Measurements from ENCODE around the gene GNB1L.
"Not testable (repeated sequence)": the region's sequence is repeated elsewhere in the genome, so short reads cannot be mapped to it uniquely, and the experiment has no call there.

GNB1L gene

GRCh38 chr22:19799322-19800190, 55.1 kb downstream of the GNB1L start:
- DNase-seq (ENCODE audit: insufficient read length, low spot score) = peak; percentile 75
- no peak for TF ChIP-seq POLR2A (IDR thresholded peaks at IDR 0.05; ENCODE audit: low read depth, low read length)
- peak; percentile 95 for FAIRE-seq

- DNase-seq (ENCODE audit: insufficient read length, low spot score) (no peak), FAIRE-seq (no peak)
- TF ChIP-seq POLR2A (IDR thresholded peaks at IDR 0.05; ENCODE audit: low read depth, low read length) = no peak
Measured at GRCh38 chr22:19798891-19799293, 55.8 kb downstream of the GNB1L start.

- DNase-seq (ENCODE audit: insufficient read length, low spot score) (no peak), FAIRE-seq (no peak)
Measured at GRCh38 chr22:19798003-19798665, 56.5 kb downstream of the GNB1L start.

GRCh38 chr22:19797086-19798002, 57.3 kb downstream of the GNB1L start:
- no peak for TF ChIP-seq POLR2A (IDR thresholded peaks at IDR 0.05; ENCODE audit: low read depth, low read length)
- DNase-seq (ENCODE audit: insufficient read length, low spot score) = no peak
- no peak for FAIRE-seq

More at GRCh38 chr22:19798003-19798665, 56.5 kb downstream of the GNB1L start:
- TF ChIP-seq POLR2A (IDR thresholded peaks at IDR 0.05; ENCODE audit: low read depth, low read length) = no peak

GRCh38 chr22:19796160-19796559, 58.5 kb downstream of the GNB1L start:
- FAIRE-seq (no peak), DNase-seq (ENCODE audit: insufficient read length, low spot score) (no peak)
- no peak for TF ChIP-seq POLR2A (IDR thresholded peaks at IDR 0.05; ENCODE audit: low read depth, low read length)

GRCh38 chr22:19795617-19796008, 59.1 kb downstream of the GNB1L start:
- DNase-seq (ENCODE audit: insufficient read length, low spot score) (no peak), FAIRE-seq (no peak)
- no peak for TF ChIP-seq POLR2A (IDR thresholded peaks at IDR 0.05; ENCODE audit: low read depth, low read length)

- no peak for TF ChIP-seq POLR2A (IDR thresholded peaks at IDR 0.05; ENCODE audit: low read depth, low read length)
- DNase-seq (ENCODE audit: insufficient read length, low spot score) (no peak), FAIRE-seq (no peak)
Measured at GRCh38 chr22:19793661-19794310, 60.9 kb downstream of the GNB1L start.

GRCh38 chr22:19793161-19793560, 61.5 kb downstream of the GNB1L start:
- DNase-seq (ENCODE audit: insufficient read length, low spot score) = no peak
- no peak for FAIRE-seq
- TF ChIP-seq POLR2A (IDR thresholded peaks at IDR 0.05; ENCODE audit: low read depth, low read length) = no peak

GRCh38 chr22:19792383-19792896, 62.2 kb downstream of the GNB1L start:
- FAIRE-seq; DNase-seq (ENCODE audit: insufficient read length, low spot score): not testable (repeated sequence)

GRCh38 chr22:19791894-19792293, 62.8 kb downstream of the GNB1L start:
- no peak for TF ChIP-seq POLR2A (IDR thresholded peaks at IDR 0.05; ENCODE audit: low read depth, low read length)
- no peak for FAIRE-seq
- no peak for DNase-seq (ENCODE audit: insufficient read length, low spot score)

- FAIRE-seq (no peak), DNase-seq (ENCODE audit: insufficient read length, low spot score) (no peak)
- no peak for TF ChIP-seq POLR2A (IDR thresholded peaks at IDR 0.05; ENCODE audit: low read depth, low read length)
Measured at GRCh38 chr22:19791243-19791642, 63.4 kb downstream of the GNB1L start.

GRCh38 chr22:19789828-19790227, 64.8 kb downstream of the GNB1L start:
- DNase-seq (ENCODE audit: insufficient read length, low spot score) (no peak), FAIRE-seq (no peak)
- no peak for TF ChIP-seq POLR2A (IDR thresholded peaks at IDR 0.05; ENCODE audit: low read depth, low read length)

GRCh38 chr22:19789406-19789805, 65.3 kb downstream of the GNB1L start:
- no peak for TF ChIP-seq POLR2A (IDR thresholded peaks at IDR 0.05; ENCODE audit: low read depth, low read length)
- no peak for FAIRE-seq
- no peak for DNase-seq (ENCODE audit: insufficient read length, low spot score)
